Lower leg skin (tissue), 4 donors: ENCODE data around the gene KLHL35. TPM values are rescaled to one million over a fixed set of nuclear protein-coding genes. Genes with fewer than 3 reads are reported as not detected.

Experiments used
- DNase-seq, 2 donors: peaks; one replicate each; pipeline ENCODE4 v3.0.0-alpha.2; 2019; ENCODE audit warnings: low spot score in 2 of 2
- H3K4me3 ChIP-seq: fragments of 200-600 bp; sonication (generic); 2 replicates; pipeline ENCODE4 v1.5.1; 2017; ENCODE audit warnings: mild to moderate bottlenecking, low read depth; ENCODE audit not compliant: poor library complexity, severe bottlenecking
- POLR2A ChIP-seq, 2 donors: fragments of 450-650 bp; IDR thresholded peaks; one replicate each; pipeline ENCODE4 v1.6.1; 2016 to 2017; ENCODE audit warnings: antibody characterized with exemption in 2 of 2, mild to moderate bottlenecking in 1 of 2, moderate library complexity in 1 of 2
- WGBS, 2 donors: methylation state at CpG; one replicate each; pipeline ENCODE4 v1.1.5; 2018; 5-methylcytosine and 5-hydroxymethylcytosine counted together
- intact Hi-C: fragments of 100-400 bp; cut with DNase I; formaldehyde crosslinking; loops from one replicate; pipeline ENCODE4 v1.15.0; 2023; ENCODE audit warnings: low total_unique reads
- total RNA-seq, 4 donors: library from RNA; depleted of rRNA; stranded (reverse); fragments of >200 nt; gene quantifications; one replicate each; pipeline ENCODE4 v1.1.0, GENCODE V29; 2016
- TF ChIP-seq, protein P1 (sequence below), 3 donors: fragments of 450-650 bp; IDR thresholded peaks; one replicate each; pipeline ENCODE4 v1.5.1; 2016; ENCODE audit warnings: antibody characterized with exemption in 3 of 3, mild to moderate bottlenecking in 3 of 3, moderate library complexity in 2 of 3

KLHL35 gene
- total RNA-seq, 4 donors from 2014 or later, result 1.0 to 4.3 (median 3.8) TPM; not detected in 1

GRCh38 chr11:75431533-75432525 is 1.2 kb downstream of the KLHL35 start:
- TF ChIP-seq, protein P1, sequence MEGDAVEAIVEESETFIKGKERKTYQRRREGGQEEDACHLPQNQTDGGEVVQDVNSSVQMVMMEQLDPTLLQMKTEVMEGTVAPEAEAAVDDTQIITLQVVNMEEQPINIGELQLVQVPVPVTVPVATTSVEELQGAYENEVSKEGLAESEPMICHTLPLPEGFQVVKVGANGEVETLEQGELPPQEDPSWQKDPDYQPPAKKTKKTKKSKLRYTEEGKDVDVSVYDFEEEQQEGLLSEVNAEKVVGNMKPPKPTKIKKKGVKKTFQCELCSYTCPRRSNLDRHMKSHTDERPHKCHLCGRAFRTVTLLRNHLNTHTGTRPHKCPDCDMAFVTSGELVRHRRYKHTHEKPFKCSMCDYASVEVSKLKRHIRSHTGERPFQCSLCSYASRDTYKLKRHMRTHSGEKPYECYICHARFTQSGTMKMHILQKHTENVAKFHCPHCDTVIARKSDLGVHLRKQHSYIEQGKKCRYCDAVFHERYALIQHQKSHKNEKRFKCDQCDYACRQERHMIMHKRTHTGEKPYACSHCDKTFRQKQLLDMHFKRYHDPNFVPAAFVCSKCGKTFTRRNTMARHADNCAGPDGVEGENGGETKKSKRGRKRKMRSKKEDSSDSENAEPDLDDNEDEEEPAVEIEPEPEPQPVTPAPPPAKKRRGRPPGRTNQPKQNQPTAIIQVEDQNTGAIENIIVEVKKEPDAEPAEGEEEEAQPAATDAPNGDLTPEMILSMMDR (IDR thresholded peaks at IDR 0.05), result no peak
- TF ChIP-seq POLR2A (IDR thresholded peaks at IDR 0.05), result no peak
- WGBS, 2 donors, result 54 to 56% methylated on average over 15 to 16 of the region's 16 CpGs
- no peak overlapping the region for H3K4me3 ChIP-seq
- intact Hi-C loops, result no loop called here
- no peak for DNase-seq

- 21 to 25% methylated on average over 32 of the region's 32 CpGs for WGBS, 2 donors
- H3K4me3 ChIP-seq, result no peak overlapping the region
Observed at GRCh38 chr11:75430714-75431532, 2.1 kb downstream of the KLHL35 start.

GRCh38 chr11:75429902-75430713 is 2.9 kb downstream of the KLHL35 start:
- 3 to 5% methylated on average over 10 to 30 of the region's 134 CpGs for WGBS, 2 donors
- no peak for DNase-seq
- TF ChIP-seq POLR2A (IDR thresholded peaks at IDR 0.05), result no peak
- TF ChIP-seq, protein P1 (IDR thresholded peaks at IDR 0.05), result no peak
- intact Hi-C loops, result no loop called here
- H3K4me3 ChIP-seq, result no peak overlapping the region

More at GRCh38 chr11:75430714-75431532, 2.1 kb downstream of the KLHL35 start:
- intact Hi-C loops, result no loop called here
- TF ChIP-seq POLR2A (IDR thresholded peaks at IDR 0.05), result no peak
- TF ChIP-seq, protein P1 (IDR thresholded peaks at IDR 0.05), result no peak
- no peak for DNase-seq

GRCh38 chr11:75429641-75429901 is 3.4 kb downstream of the KLHL35 start:
- no peak for TF ChIP-seq POLR2A (IDR thresholded peaks at IDR 0.05)
- TF ChIP-seq, protein P1 (IDR thresholded peaks at IDR 0.05), result no peak
- WGBS, 2 donors, result 20 to 47% methylated on average over 19 to 25 of the region's 25 CpGs
- no peak overlapping the region for H3K4me3 ChIP-seq
- intact Hi-C loops, result no loop called here
- DNase-seq, result no peak

DNA sequence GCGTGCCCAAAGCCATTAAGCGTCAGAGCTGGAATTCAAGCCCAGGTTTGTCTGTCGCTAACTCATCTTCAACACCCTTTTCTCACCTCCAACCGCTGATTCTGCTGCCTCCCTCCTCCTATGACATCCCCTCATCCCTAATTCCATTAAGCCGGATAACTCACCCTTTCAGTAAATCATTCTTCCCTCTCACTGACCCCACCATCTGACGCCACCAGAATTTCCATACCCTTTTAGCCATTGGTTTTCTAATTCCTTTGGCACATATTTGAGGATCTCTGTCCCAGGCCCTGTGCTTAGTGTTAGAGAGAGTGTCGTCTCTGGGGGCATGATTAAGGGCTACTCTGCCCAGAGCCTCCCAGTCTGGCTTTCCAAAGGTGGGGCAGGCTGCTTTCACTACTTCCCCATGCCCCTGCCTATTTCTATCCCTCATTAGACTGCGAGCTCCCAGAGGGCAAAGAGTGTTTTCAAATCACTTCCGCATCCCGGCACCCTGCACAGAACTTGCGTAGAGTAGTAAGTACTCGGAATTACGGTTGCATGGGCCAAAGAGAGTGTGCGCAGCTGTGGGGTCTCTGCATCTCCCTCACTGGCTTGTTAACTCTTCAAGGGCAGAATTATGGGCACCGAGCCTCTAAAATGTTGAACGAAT is 3.9 kb downstream of the KLHL35 start:
- WGBS, 2 donors, result 73 to 83% methylated on average over 16 of the region's 16 CpGs
- no peak overlapping the region for H3K4me3 ChIP-seq
- intact Hi-C loops, result no loop called here
- TF ChIP-seq, protein P1 (IDR thresholded peaks at IDR 0.05), result no peak
- TF ChIP-seq POLR2A (IDR thresholded peaks at IDR 0.05), result no peak
- no peak for DNase-seq
